ENCODE data around the gene RETREG1. TPM values are rescaled to one million over a fixed set of nuclear protein-coding genes. Genes with fewer than 3 reads are reported as not detected.

Gene RETREG1
- total and polyA plus RNA-seq, 7 experiments from 2014 or later, result 37.4 to 130 (median 48.6) TPM

DNA sequence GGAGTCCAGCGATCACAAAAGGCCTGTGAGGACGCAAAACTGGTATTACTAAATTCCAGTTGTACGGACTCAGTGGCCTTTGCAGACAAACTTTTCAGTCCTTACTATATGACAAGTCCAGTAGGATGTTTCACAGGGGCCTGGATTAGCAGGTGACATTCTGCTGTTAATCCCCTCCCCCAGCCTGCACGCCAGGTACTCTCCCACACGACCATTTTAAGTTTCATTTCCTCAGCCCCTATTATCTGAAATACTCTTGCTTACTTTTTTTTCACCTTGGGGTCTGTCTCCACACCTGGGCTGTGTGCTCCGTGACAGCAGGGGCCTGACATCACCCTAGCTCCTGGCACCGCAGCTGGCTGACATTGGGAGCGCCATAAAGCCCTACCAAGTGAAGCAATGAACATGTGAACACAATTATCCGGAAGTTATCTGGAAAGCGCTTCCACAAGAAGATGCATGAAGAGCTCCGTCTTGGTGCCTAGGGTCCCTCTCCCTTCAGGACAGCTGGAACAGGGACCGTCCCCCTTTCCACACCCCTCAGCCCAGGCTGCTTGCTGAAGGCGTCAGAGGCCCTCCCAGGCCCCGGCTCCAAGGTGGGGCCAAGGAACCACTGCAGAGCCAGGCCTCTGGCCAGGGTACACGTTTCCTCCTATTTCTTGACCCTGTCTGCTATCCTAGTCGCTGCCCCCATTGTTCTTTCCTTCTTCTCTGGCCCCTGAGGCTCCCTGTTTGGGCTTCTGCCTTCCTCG lies 111.5 kb downstream of the RETREG1 start:
- intact Hi-C loops (cut with micrococcal nuclease), result no loop called here
- H3K4me3 ChIP-seq (ENCODE audit: low read length), result no peak overlapping the region
- Mint-ChIP-seq H3K4me3 (no peak overlapping the region), H3K36me3 (peaks cover 9 to 50% (median 31%) of the 10 kb centered on the region in 5 donors), H3K27me3 (no peaks in the 10 kb centered on the region), H3K27ac (peak overlapping the region in 3 of 9 donors; percentile 17 to 62 (median 36)), H3K4me1 (peaks cover 5 to 72% (median 54%) of the 10 kb centered on the region in 7 donors), H3K9me3 (peaks cover 0 to 8% (median under 1%) of the 10 kb centered on the region in 11 donors)
- CTCF ChIA-PET, result interaction anchor here (0.8 kb wide), 1 partner anchor 160 kb away, joined by 3 read pairs; no protein-coding TSS in a partner anchor
- no peak overlapping the region for H3K27ac ChIP-seq (ENCODE audit: low read depth, low read length)
- H3K27me3 ChIP-seq (ENCODE audit: control insufficient read depth in 2 of 2, insufficient read depth in 2 of 2, low read length in 2 of 2), result no peaks in the 10 kb centered on the region
- no peak for DNase-seq
- no peak for ATAC-seq
- no peaks in the 10 kb centered on the region for H3K9me3 ChIP-seq (ENCODE audit: control insufficient read depth in 2 of 3, low read length in 3 of 3)
- POLR2A ChIA-PET, result no interaction called here
- peaks cover 0 to 6% (median 0%) of the 10 kb centered on the region in 3 experiments for H3K36me3 ChIP-seq (ENCODE audit: control insufficient read depth in 2 of 3, insufficient read depth in 3 of 3, low read length in 3 of 3)
- no peaks in the 10 kb centered on the region for H3K4me1 ChIP-seq (ENCODE audit: control insufficient read depth in 2 of 2, insufficient read depth in 2 of 2, low read length in 2 of 2)

DNA sequence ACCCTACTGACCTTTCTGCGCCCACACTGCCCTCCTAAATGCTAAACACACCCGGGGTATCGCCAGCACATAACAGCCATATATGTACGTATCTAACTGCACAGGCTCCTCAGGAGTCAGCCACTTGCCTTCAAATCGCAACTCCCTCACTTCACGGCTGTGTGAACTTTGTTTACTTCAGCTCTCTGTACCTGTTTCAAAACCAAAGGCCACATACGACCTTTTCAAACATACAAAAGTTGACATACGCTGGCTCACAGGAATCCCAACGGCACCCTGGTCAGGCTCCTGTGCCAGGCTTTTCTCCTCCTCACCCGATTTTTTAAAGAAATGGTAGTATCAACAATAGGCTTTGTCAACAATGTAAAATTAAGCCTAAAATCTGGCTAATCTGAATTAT lies 112.2 kb downstream of the RETREG1 start:
- intact Hi-C loops (cut with micrococcal nuclease), result no loop called here
- H3K9me3 Mint-ChIP-seq, result peaks cover 0 to 15% (median 4%) of the 10 kb centered on the region in 11 donors
- CTCF ChIA-PET, result no interaction called here
- H3K4me1 Mint-ChIP-seq, result peaks cover 5 to 70% (median 54%) of the 10 kb centered on the region in 7 donors
- peak overlapping the region in 2 of 9 donors; percentile 46 to 62 for H3K27ac Mint-ChIP-seq
- Histone ChIP-seq H3K4me1 (ENCODE audit: control insufficient read depth in 2 of 2, insufficient read depth in 2 of 2, low read length in 2 of 2) (no peaks in the 10 kb centered on the region), H3K9me3 (ENCODE audit: control insufficient read depth in 2 of 3, low read length in 3 of 3) (no peaks in the 10 kb centered on the region), H3K27me3 (ENCODE audit: control insufficient read depth in 2 of 2, insufficient read depth in 2 of 2, low read length in 2 of 2) (no peaks in the 10 kb centered on the region), H3K27ac (ENCODE audit: low read depth, low read length) (no peak overlapping the region), H3K4me3 (ENCODE audit: low read length) (no peak overlapping the region), H3K36me3 (ENCODE audit: control insufficient read depth in 2 of 3, insufficient read depth in 3 of 3, low read length in 3 of 3) (peaks cover 0 to 9% (median 0%) of the 10 kb centered on the region in 3 experiments)
- no peaks in the 10 kb centered on the region for H3K27me3 Mint-ChIP-seq
- ATAC-seq (no peak), DNase-seq (no peak)
- POLR2A ChIA-PET, result no interaction called here
- no peak overlapping the region for H3K4me3 Mint-ChIP-seq
- H3K36me3 Mint-ChIP-seq, result peaks cover 15 to 58% (median 39%) of the 10 kb centered on the region in 5 donors

DNA sequence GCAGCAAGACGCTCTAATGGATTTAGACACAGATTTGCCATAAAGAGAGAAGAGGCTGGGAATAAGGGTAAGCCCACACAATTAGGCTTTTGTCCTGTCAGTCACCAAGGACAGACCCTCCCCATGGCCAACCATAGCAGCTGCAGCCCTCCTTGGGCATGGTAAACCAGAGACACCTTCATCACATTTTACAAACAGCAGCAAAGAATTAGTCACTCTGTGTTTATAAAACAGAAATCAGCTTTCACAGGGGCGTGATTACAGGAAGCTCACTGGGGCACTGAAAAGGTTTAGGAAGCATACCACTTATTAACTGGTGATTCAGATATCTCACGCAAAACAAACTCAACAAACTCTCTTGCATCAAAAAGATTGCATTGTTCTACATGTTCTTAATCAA lies 113.9 kb downstream of the RETREG1 start:
- CTCF ChIA-PET, result interaction anchor here (0.5 kb wide), 1 partner anchor 160 kb away, joined by 4 read pairs; no protein-coding TSS in a partner anchor
- Histone ChIP-seq H3K9me3 (ENCODE audit: control insufficient read depth in 2 of 3, low read length in 3 of 3) (no peaks in the 10 kb centered on the region), H3K4me1 (ENCODE audit: control insufficient read depth in 2 of 2, insufficient read depth in 2 of 2, low read length in 2 of 2) (no peaks in the 10 kb centered on the region), H3K36me3 (ENCODE audit: control insufficient read depth in 2 of 3, insufficient read depth in 3 of 3, low read length in 3 of 3) (peaks cover 0 to 9% (median 0%) of the 10 kb centered on the region in 3 experiments), H3K27ac (ENCODE audit: low read depth, low read length) (no peak overlapping the region), H3K27me3 (ENCODE audit: control insufficient read depth in 2 of 2, insufficient read depth in 2 of 2, low read length in 2 of 2) (no peaks in the 10 kb centered on the region), H3K4me3 (ENCODE audit: low read length) (no peak overlapping the region)
- Mint-ChIP-seq H3K36me3 (peaks cover 16 to 62% (median 46%) of the 10 kb centered on the region in 5 donors), H3K27me3 (no peaks in the 10 kb centered on the region), H3K4me1 (peaks cover 5 to 54% (median 43%) of the 10 kb centered on the region in 7 donors), H3K4me3 (no peak overlapping the region), H3K27ac (peak overlapping the region in 2 of 9 donors; percentile 25 to 30), H3K9me3 (peaks cover 1 to 28% (median 6%) of the 10 kb centered on the region in 11 donors)
- intact Hi-C loops (cut with micrococcal nuclease), result no loop called here
- POLR2A ChIA-PET, result no interaction called here
- ATAC-seq, result no peak
- no peak for DNase-seq

DNA sequence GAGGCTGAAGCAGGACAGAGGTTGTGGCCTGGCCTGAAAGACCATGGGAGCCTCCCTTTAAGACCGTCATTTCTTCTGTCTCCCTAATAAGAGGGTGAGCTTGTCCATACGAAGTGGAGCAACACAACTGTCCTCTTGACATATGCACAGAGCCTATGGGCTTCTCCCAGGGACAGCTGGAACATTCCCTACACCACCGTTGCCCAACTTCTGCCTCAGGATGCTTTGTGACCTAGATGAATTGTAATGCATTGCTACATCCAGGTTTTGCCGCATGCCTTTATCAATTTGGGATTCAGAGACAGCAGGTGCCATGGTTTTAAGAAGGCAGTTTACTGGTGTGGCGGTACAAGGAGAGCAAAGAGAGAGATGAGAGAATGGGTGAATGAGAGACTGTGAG lies 116.8 kb downstream of the RETREG1 start:
- peaks cover 0 to 15% (median 0%) of the 10 kb centered on the region in 3 experiments for H3K36me3 ChIP-seq (ENCODE audit: control insufficient read depth in 2 of 3, insufficient read depth in 3 of 3, low read length in 3 of 3)
- peaks cover 0 to 22% (median 4%) of the 10 kb centered on the region in 3 experiments for H3K9me3 ChIP-seq (ENCODE audit: control insufficient read depth in 2 of 3, low read length in 3 of 3)
- H3K36me3 Mint-ChIP-seq, result peaks cover 17 to 70% (median 63%) of the 10 kb centered on the region in 5 donors
- H3K27me3 Mint-ChIP-seq, result no peaks in the 10 kb centered on the region
- H3K27ac ChIP-seq (ENCODE audit: low read depth, low read length), result no peak overlapping the region
- ChIA-PET POLR2A (no interaction called here), CTCF (no interaction called here)
- H3K4me1 ChIP-seq (ENCODE audit: control insufficient read depth in 2 of 2, insufficient read depth in 2 of 2, low read length in 2 of 2), result no peaks in the 10 kb centered on the region
- DNase-seq, result no peak
- no peaks in the 10 kb centered on the region for H3K27me3 ChIP-seq (ENCODE audit: control insufficient read depth in 2 of 2, insufficient read depth in 2 of 2, low read length in 2 of 2)
- H3K4me1 Mint-ChIP-seq, result peaks cover 5 to 37% (median 29%) of the 10 kb centered on the region in 7 donors
- peaks cover 4 to 57% (median 22%) of the 10 kb centered on the region in 11 donors for H3K9me3 Mint-ChIP-seq
- peak overlapping the region in 1 of 10 donors; percentile 1 for H3K4me3 Mint-ChIP-seq
- intact Hi-C loops (cut with micrococcal nuclease), result no loop called here
- no peak overlapping the region for H3K4me3 ChIP-seq (ENCODE audit: low read length)
- peak overlapping the region in 2 of 9 donors; percentile 4 to 18 for H3K27ac Mint-ChIP-seq
- ATAC-seq, result no peak

DNA sequence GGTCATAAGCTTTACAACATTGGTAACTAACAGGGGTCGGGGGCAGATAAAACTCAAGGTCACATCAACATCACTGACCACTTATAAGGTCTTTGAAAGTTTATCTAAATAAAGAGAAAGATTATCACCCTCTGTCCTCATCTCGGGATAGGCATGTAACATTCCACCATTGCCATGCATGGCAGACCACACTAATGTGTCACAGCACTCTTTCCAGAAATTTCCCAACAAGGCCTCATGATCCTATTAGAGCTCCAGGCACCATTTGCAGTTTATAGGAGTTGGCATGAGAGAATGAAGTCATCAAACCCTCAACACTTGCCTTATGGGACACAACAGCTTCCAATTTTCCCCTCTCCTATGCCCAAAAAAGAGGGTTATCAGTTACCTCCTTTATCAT lies 119.3 kb downstream of the RETREG1 start:
- Mint-ChIP-seq H3K27me3 (no peaks in the 10 kb centered on the region), H3K4me3 (peak overlapping the region in 1 of 10 donors; percentile 19), H3K27ac (no peak overlapping the region), H3K36me3 (peaks cover 18 to 63% (median 58%) of the 10 kb centered on the region in 5 donors), H3K9me3 (peaks cover 10 to 65% (median 29%) of the 10 kb centered on the region in 11 donors), H3K4me1 (peaks cover 2 to 42% (median 37%) of the 10 kb centered on the region in 7 donors)
- Histone ChIP-seq H3K27me3 (ENCODE audit: control insufficient read depth in 2 of 2, insufficient read depth in 2 of 2, low read length in 2 of 2) (no peaks in the 10 kb centered on the region), H3K4me1 (ENCODE audit: control insufficient read depth in 2 of 2, insufficient read depth in 2 of 2, low read length in 2 of 2) (no peaks in the 10 kb centered on the region), H3K9me3 (ENCODE audit: control insufficient read depth in 2 of 3, low read length in 3 of 3) (peaks cover 0 to 29% (median 8%) of the 10 kb centered on the region in 3 experiments), H3K4me3 (ENCODE audit: low read length) (no peak overlapping the region), H3K27ac (ENCODE audit: low read depth, low read length) (no peak overlapping the region), H3K36me3 (ENCODE audit: control insufficient read depth in 2 of 3, insufficient read depth in 3 of 3, low read length in 3 of 3) (peaks cover 0 to 19% (median 0%) of the 10 kb centered on the region in 3 experiments)
- POLR2A ChIA-PET, result no interaction called here
- intact Hi-C loops (cut with micrococcal nuclease), result no loop called here
- ATAC-seq, result no peak
- CTCF ChIA-PET, result interaction anchor here (1.1 kb wide), 1 partner anchor 169 kb away, joined by 4 read pairs; no protein-coding TSS in a partner anchor
- DNase-seq, result no peak

DNA sequence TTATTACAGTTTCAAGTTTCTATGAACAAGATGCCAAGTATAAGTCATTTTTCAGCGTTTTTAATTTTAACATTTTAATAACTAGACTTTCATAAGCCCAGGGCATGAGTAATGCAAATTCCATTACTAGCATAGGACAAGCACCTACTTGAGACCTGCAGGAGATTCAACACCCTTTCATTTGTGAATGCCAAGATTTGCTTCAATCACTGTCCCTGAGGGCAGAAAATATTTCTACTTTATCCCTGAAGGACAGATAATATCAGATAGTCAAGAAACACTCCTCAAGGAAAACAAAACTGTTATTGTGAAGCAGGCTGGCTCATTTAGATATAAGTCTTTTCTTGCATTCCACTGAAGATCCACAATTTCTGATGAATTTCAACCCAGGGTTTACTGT lies 123.5 kb downstream of the RETREG1 start:
- H3K9me3 Mint-ChIP-seq, result peaks cover 6 to 43% (median 24%) of the 10 kb centered on the region in 11 donors
- no peak overlapping the region for H3K4me3 Mint-ChIP-seq
- Histone ChIP-seq H3K27me3 (ENCODE audit: control insufficient read depth in 2 of 2, insufficient read depth in 2 of 2, low read length in 2 of 2) (no peaks in the 10 kb centered on the region), H3K4me1 (ENCODE audit: control insufficient read depth in 2 of 2, insufficient read depth in 2 of 2, low read length in 2 of 2) (no peaks in the 10 kb centered on the region), H3K9me3 (ENCODE audit: control insufficient read depth in 2 of 3, low read length in 3 of 3) (peaks cover 0 to 29% (median 8%) of the 10 kb centered on the region in 3 experiments), H3K36me3 (ENCODE audit: control insufficient read depth in 2 of 3, insufficient read depth in 3 of 3, low read length in 3 of 3) (peaks cover 0 to 10% (median 0%) of the 10 kb centered on the region in 3 experiments), H3K27ac (ENCODE audit: low read depth, low read length) (no peak overlapping the region), H3K4me3 (ENCODE audit: low read length) (no peak overlapping the region)
- H3K27me3 Mint-ChIP-seq, result no peaks in the 10 kb centered on the region
- intact Hi-C loops (cut with micrococcal nuclease), result no loop called here
- peaks cover 8 to 36% (median 34%) of the 10 kb centered on the region in 5 donors for H3K36me3 Mint-ChIP-seq
- ChIA-PET CTCF (no interaction called here), POLR2A (no interaction called here)
- H3K4me1 Mint-ChIP-seq, result peaks cover 0 to 64% (median 59%) of the 10 kb centered on the region in 7 donors
- H3K27ac Mint-ChIP-seq, result peak overlapping the region in 6 of 9 donors; percentile 15 to 54 (median 28)
- ATAC-seq (no peak), DNase-seq (no peak)
